Measurements from ENCODE around the gene RCE1.

RCE1 gene

GRCh38 chr11:66870616-66871520 is 27.6 kb downstream of the RCE1 start:
- DNase-seq: no peak

GRCh38 chr11:66871521-66871901 is 28.3 kb downstream of the RCE1 start:
- no peak for DNase-seq

DNA sequence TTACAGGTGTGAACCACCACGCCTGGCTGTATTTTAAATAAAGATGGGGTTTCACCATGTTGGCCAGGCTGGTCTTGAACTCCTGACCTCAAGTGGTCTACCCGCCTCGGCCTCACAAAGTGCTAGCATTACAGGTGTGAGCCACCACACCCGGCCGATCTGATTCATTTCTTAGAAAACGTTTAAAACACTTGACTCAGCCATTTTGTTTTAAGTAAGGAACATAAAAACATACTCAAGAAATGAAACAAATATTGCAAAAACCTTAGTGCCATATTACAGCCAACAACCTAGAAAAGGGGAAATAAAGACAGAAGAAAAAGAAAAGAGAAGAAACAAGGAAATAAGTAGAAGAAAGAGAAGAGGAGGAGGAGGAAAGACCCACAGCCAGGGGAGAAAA is 31.0 kb downstream of the RCE1 start:
- DNase-seq: no peak

- no peak for DNase-seq
These were observed 32.1 kb downstream of the RCE1 start for GRCh38 chr11:66875378-66875777.

DNA sequence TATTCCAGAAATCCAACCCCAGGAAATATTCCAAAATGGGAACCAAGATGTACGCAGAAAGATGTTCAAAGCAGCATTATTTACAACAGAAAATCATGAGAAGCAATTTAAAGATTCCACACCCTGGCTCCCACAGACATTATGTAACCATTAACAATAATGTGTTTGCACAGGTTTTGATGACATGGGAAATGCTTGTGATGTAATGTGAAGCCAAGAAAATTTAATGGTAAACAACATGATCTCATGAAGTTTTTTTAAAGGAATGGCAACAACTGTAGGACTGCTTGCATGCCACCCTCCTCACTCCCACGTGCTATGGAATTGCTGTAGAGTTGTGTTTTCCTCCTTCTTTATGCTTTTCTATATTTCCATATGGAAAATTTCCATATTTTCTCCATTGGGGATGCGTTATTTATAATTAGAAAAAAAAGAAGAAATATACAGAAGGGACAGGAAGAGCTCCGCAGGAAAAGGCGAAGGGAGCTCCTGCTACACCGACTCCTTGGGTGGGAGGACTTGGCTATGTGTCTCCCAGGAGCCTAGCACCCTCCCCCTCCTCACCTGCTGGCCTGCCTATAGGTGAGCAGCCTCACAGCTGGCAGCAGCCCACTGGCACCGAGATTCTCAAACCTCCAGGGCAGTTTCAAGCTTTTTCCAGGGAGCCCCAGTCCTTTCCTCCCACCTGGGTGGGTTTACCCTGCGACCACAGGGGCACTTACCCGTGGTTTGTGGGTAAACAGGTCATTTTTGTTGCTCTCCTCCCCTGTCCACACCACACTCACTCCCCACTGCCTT is 34.5 kb downstream of the RCE1 start:
- DNase-seq: no peak

- no peak for DNase-seq
These were observed 35.2 kb downstream of the RCE1 start for GRCh38 chr11:66878474-66878873.

GRCh38 chr11:66879000-66879399 is 35.8 kb downstream of the RCE1 start:
- DNase-seq: no peak

GRCh38 chr11:66879583-66879982 is 36.3 kb downstream of the RCE1 start:
- DNase-seq: no peak

DNA sequence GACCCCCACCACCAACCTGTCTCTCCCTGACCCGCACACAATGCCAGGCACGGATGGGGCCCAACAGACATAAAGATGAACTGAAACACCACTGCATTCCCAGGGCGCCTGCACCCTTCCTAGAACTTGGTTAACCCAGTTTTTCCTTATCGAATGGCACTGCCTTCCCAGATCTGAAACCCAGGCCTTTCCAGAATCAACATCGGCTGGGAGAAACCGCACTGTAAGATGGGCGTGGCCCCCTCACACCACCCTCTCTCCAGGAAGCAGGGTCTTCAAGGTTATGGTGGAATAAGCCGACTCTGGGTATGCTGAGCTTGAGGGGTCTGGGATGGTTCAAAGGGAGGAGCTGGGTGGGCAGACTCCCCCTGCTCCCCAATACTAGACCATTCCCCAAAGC is 36.8 kb downstream of the RCE1 start:
- DNase-seq: no peak

- DNase-seq: no peak
These were observed 37.5 kb downstream of the RCE1 start for GRCh38 chr11:66880496-66881450.

DNA sequence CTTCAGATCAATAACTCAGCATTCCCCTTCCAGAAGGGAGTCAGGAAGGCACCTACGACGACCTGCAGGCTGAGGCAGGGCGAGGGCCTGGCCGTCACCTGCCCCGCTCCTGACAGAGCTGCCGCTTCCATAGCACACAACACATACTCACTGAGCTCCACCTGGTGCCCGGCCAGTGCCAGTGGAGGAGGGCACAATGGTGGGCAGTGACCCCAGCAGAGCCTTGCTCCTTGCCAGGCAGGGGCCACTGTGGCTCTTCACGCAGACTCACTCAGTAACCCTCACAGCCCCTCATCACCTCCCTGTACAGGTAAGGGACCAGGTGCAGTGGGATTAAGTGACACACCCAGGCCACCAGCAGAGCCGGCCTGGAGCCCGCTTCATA is 38.2 kb downstream of the RCE1 start:
- DNase-seq: no peak

GRCh38 chr11:66881927-66882452 is 38.7 kb downstream of the RCE1 start:
- no peak for DNase-seq

- DNase-seq: no peak
These were observed 39.3 kb downstream of the RCE1 start for GRCh38 chr11:66882561-66883015.

- peak; percentile 43 for DNase-seq
These were observed 40.0 kb downstream of the RCE1 start for GRCh38 chr11:66883016-66883965.

DNA sequence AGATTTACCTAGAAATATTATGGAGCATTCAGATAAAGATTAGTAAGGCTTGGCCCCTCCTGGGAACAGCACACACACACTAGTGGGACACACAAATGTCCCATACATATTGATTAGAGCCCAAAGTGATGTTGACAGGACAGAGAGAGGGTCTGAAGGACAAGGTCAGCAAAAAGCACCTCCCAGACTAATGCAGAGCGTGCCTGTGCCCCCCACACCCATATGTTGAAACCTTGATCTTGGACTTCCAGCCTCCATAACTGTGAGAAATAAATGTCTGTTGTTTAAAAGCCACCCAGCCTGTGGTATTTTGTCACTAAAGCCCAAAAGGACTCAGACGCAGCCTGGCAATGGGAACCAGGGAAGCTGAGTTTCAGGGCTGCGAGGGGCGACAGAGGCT is 41.2 kb downstream of the RCE1 start:
- DNase-seq: no peak

GRCh38 chr11:66885469-66885868 is 42.2 kb downstream of the RCE1 start:
- no peak for DNase-seq

GRCh38 chr11:66885950-66886440 is 42.8 kb downstream of the RCE1 start:
- DNase-seq: no peak

GRCh38 chr11:66886671-66887221 is 43.5 kb downstream of the RCE1 start:
- no peak for DNase-seq

GRCh38 chr11:66887526-66887925 is 44.3 kb downstream of the RCE1 start:
- no peak for DNase-seq

- no peak for DNase-seq
These were observed 45.0 kb downstream of the RCE1 start for GRCh38 chr11:66888282-66888681.

GRCh38 chr11:66889960-66890359 is 46.7 kb downstream of the RCE1 start:
- DNase-seq: no peak
